Activated naive CD4-positive, alpha-beta T cell (primary cell): ENCODE data around the gene OR2V2.

Experiments
- DNase-seq, 4 experiments: peaks; one replicate each; lab custom pipeline; 2025; lab: John Stamatoyannopoulos, UW

Gene OR2V2

DNA sequence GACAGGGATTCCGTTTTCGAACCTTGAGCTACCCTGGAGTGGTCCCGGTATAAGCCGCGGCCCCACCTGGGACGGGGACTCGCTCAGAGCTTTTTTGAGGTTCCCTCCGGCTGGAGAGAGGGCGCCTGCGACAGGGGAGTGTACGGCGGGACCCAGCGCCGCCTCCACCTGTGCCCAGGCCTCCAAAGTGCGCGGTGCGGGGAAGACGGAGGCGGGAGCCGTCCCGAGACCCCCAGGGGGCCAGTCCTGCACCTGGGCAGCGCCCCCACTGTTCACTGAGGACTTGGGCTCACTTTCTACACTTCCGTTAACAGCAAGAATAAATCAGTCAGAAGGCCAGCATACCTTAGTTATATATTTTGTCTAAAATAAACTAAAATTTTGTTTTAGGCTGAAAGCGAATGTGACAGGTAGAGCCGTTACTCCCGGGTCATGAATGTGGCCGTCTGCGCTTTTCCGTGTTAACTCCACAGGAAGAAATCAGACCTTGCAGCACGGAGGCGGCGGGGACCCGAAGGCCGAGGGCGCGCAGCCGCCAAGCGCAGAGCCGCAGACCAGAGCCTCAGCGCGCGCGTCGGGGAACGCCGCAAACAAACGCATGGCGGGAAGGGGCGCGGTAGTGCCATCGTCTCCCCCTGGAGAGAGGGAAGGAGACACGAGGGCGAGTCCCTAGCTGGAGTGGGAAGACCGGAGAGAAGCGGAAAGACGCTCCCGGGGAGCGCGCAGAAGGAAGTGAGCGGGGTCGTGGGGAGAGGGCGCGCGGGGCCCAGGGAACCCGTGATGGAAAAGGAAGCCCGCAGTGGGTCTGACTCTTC is 43.5 kb downstream of the OR2V2 start:
- no peak for DNase-seq

DNA sequence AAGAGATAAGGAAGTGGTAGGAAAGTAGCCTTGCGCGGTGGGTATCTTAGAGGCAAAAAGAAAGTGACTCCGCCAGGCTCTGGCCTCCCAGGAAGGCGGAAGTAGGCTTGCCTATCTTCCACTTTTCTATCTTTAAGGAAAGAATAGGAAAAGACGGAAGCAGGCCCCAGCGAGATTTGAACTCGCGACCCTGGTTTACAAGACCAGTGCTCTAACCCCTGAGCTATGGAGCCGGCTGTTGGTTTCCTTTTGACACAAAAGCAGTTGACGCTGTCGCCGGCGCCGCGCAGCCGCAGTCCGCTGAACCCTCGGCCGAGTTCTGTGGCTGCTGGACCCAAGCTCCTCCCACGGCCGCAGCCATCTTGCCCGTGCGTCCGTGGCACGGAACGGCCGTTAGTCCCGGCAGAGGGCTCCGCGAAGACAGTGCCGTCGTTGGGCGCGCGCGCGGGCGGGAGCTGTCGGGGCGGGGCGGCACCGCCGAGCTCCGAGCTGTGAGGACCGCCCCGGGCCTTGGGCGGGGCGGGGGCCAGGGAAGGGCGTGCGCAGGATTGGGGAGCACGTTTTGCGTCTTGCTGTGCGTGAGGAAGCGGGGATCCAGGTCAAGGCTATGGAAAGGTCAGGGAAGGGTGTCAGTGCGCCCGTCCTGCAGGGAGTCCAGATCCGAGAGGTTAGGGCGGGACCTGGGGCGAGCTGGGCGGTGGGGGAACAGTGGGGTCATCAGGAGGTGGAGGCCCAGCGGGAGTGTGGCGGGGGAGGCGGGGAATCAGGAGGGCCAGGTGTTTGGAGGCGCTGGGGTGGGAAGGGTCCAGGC is 44.3 kb downstream of the OR2V2 start:
- no peak for DNase-seq

DNA sequence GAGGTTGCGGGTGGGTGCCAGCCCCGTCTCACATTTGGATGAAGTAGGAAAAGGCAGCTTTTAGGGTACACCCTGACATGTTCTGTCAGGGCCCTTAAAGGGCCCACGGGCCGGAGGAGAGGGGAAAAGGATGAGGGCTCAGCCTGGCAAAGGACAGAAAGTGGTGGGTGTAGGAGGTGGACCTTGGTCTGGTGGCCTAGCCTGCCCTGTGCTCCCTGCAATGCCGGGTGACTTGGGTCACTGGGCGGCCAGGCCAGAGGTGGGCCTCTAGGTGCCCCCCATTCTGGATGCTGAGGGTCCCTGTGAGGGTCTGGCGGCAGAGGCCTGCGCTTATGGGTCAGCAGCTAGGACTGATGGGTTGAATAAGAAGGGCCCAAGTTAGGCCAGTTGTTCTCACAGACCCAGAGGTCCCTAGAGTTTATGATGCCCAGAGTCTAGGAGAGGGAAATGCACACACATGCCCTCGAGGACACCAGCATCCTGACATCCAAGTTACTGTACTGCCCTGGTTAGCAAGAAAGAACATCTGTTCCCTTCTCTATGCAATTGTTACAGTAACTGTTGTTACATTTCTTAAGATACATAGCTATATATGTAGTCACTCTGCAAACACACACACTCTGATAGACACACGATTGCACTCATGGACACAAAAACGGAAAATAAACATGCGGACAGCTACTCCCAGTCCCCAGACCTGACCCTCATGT is 45.1 kb downstream of the OR2V2 start:
- DNase-seq: no peak

DNA sequence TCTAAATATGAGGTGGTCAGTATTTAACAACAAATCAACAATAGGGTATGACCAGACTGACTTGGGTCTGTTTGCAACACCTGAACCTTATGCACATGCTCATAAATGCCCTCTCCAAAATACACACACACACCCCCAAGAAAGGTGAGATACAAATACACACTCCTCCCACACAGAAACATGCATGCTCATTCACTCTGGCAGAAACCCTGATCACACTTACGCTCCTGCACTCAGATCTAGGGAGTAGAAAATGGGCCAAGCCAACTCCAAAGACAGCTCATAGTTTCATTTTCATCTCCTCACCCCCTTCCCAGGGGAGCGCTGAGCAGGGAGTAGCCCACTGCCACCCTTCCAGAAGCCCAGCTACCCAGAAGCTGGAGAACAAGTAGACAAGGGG is 46.3 kb downstream of the OR2V2 start:
- no peak for DNase-seq

DNA sequence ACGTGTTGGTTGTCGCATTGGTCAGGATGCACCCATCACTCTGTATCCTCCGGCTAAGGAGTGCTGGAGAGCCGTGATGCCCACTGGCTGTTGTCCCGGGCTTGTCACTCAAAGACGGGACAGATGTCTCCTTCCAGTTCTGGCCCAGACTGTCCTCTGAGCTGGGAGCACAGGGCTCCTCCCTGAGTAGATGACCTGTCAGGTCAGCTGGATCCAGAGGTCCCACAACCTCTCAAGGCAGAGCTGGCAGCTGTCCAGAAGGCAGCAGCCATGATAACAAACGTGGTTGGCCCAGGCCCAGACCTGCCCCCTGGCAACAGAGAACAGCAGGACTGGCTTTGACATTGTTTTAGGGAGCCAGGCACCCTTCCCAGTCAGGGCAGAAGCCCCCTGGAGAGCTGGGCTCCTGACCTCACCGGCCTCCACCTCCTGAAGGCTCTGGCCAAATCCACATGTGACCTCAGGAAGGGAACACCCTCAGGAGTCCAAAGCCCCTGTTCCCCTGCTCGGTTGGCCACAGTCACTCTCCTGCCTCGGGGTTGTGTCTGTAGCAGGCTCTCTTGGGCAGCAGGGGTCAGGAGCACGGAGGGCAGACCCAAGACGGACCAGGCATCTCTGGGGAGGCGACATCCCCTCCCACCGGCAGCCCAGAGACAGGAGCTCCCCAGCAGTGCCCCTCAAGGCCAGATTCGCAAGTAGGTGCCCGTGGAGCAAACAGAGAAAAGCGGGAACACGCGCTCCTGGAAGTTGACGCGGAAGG is 47.3 kb downstream of the OR2V2 start:
- no peak for DNase-seq

DNA sequence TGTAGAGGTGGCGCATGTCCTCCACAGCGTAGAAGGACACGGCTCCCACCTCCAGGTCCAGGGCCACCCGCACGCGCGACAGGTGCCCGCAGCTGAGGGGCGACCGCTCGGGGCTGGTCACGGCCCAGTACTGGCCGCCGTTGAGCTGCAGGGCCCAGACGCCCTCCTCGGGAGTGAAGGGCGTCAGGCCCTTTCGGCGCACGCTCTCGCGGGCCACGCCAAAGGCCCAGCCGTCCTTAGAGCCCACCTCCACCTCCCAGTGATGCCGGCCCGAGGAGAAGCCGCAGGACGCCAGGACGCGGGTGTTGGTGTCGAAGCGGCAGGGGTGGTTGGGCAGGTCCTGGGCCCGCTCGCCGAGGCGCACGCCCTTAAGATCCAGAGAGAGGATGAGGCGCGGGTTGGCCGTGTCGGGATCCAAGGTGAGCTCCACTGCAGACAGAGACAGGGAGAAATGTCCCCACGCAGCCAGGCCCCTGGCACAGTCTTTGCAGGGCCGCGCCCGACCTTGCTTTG is 47.9 kb downstream of the OR2V2 start:
- no peak for DNase-seq

DNA sequence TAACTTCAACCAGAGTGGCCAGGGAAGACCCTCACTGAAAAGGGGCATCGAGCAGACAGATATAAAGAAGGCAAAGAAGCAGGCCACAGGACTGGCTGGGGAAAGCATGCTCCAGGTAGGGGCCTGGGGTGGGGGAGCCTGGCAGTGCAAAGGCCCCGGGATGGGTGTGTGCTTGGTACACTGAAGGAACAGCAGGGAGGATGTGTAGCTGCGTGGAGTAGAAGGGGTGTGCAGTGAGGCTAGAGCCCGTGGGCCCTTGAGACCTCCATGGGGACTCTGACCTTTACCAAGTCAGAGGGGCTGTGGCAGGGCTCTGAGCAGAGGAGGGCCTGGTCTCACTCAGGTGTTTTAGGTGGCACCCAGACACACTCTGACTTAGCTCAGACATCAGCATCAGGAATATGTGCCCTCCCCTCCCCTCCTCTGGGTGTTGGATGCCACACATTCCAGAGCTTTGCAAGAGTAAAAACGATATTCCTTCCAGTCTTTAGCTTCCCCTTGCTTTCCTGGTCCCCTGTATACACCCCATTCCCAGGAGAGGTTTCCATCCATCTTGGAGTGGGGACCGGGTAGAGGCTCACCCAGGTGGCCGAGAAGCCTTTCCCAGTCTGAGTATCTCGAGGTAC is 50.1 kb downstream of the OR2V2 start:
- DNase-seq: no peak

DNA sequence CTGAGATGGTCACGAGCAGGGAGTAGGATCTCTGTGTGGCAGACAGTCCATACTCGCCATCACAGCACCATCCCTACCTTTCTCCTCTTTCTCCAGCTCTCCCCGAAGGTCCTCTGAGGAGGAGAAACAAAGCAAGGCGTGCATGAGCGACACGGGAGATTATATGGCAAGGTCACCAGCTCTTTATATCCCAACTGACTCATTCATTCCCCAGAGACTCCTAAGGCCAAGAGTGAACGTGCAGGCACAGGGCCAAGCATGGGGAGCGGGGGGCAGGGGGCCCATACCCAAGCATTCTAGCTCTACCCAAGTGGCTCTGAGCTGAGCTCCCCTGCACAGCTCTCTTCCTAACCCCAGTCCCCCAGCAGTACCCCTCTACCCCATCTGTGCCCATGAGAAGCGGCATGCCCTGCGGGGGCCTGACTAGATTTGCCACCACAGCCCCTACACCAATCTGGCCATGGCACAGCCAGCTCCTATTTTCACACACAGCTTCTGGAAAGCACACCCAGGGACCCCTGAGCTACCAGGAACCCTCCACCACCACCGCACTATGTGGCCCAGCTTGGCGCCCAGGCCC is 50.8 kb downstream of the OR2V2 start:
- no peak for DNase-seq

DNA sequence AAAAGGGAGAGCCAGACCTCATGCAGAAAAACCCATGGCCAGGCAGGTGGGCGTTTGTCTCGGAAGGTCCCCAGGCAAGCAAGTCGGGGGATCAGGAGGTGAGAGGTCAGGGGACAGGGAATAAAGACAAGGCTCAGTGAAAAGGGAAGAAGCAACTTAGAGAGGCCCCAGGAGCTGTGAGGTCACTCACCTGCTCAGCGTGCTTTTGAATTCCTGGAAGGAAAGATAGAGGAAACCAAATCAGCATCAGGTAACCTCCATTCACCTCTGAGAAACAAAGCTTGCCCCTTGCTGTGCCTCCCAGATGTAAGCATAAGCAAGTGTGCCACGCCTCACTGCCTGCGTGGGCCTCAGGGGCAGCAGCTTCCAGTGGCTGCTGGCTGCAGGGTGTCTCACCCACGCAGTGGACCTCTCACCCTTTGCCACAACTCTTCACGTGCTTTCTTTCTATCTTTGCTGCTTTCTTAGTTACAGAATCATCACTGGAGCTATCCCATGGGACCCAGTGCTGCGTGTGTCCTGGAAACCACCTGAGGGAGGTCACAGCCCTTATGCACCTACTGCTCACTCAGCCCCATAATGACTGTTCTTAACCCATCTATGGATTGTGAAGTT is 51.6 kb downstream of the OR2V2 start:
- no peak for DNase-seq

DNA sequence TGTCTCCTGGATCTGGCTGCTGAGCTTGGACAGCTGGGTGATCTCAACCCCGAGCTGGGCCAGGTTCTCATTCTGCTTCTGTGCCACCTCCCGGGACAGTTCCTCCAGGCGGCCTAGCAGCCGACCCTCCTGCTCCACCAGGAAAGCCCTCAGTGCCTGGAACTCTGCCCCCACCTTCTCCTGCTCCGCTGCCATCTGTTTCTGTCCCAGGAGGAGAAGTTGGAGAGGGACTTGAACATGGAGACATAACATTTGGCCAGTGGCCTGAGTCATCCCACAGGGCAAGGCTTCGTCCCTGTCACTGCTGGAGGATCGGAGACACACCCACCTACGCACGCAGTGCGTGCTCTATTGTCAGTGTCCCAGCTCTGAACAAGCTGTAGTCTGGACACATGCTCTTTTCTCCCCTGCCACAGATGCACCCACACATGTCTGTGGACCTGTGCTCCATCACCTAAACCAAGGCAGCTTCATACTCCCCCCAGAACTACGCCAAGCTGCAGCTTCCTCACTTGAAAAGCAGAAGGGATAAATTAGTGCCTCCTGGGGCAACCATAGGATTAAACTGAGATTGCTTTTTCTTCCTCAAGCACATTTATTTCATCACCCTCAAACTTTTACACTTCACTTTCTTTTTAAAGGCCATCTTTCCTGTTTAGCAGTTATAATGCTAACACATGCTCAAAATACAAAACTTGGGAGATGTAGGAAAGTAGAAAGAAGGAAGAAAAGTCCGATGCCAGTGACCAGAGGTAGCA is 52.7 kb downstream of the OR2V2 start:
- no peak for DNase-seq

DNA sequence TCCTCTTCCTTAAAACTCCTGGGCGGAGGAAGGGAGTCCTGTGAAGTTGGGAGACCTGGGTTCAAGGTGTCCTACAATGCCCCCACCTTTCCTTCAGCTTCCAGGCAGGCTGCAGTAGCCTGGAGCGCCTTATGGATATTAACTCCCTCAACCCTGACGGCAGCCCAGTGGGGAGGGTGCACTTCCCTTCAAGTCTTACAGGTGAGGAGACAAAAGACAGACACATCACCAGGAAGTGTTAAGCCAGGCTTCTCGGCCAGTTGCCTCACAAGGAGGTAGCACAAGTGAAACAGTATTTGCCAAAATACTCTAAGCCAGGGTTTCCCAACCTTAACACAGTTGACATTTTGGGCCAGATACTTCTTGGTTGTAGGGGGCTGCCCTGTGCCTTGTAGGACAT is 53.4 kb downstream of the OR2V2 start:
- DNase-seq: no peak

DNA sequence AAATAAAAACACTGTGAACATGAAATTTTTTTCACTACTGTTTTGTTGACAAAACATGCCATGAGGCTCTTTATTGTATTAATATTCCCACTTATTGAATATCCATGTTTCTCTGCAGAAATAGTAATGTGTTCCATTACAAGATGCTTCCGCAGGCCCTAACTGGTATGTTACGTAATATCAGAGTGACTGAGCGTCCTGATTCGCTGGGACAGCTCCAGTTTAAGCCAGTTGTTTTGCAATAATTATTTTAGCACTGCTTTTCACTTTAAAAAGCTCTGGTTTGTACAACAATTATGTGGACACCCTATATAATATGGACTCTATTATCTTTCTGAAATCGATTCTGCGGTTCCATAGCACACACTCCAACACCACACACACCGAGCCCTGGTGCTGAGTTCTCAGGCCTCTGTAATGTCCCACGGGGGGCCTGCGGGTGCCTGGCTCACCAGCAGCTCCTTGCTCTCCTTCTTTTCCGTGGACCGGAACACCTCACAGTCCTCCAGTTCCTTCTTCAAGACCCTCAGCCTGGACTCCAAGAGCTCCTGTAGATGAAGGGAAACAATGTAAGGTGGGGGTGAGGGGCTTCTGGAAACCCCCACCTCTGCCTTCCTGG is 55.8 kb downstream of the OR2V2 start:
- DNase-seq: no peak

DNA sequence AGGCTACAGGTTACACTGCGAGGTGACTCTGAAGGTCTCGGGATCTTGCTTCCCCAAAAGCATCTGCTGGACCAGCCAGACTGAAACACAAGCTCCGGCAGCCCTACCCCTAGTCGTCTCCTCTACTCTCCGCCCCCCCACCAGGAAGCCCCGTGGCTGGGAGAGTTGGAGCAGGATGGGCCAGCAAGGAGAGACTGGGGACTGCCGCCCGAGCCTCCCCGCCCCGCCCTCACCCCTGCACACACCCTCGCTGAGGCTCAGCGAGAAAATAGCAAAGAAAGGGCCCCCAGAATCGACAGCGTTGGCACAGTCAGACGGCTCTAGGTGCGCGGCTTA is 56.4 kb downstream of the OR2V2 start:
- no peak for DNase-seq

DNA sequence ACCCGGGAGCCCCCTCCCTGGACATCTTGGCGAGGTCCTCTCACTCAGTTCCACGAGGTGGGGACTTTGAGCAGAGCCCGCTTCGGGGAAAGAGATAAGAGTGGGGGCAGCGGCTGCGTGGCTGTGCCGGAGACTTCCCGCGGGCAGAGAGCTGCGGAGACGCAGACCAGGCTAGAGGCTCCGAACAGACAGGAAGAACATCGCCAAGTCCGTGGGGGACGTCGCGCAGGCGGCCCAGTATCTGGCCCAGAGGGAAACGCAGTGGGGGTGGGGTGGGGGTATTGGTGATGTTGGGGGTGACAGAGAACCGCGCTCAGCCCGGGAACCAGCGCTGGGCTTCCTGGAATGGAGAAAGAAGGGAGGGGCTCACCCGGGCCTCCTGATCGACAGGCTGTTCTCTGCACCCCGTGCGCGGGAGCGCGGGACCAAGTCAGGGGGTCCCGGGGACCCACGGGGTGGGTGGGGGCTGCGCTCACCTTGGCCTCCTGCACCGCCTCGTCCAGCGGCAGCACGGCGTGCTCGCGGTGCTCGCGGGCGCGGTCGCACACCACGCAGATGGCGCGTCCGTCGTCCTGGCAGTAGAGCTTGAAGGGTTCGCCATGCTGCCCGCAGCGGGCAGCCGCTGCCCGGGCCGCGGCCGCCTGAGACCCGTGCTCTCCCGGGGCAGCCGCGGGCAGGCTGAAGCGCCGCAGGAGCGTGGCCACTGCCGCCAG is 56.9 kb downstream of the OR2V2 start:
- no peak for DNase-seq

DNA sequence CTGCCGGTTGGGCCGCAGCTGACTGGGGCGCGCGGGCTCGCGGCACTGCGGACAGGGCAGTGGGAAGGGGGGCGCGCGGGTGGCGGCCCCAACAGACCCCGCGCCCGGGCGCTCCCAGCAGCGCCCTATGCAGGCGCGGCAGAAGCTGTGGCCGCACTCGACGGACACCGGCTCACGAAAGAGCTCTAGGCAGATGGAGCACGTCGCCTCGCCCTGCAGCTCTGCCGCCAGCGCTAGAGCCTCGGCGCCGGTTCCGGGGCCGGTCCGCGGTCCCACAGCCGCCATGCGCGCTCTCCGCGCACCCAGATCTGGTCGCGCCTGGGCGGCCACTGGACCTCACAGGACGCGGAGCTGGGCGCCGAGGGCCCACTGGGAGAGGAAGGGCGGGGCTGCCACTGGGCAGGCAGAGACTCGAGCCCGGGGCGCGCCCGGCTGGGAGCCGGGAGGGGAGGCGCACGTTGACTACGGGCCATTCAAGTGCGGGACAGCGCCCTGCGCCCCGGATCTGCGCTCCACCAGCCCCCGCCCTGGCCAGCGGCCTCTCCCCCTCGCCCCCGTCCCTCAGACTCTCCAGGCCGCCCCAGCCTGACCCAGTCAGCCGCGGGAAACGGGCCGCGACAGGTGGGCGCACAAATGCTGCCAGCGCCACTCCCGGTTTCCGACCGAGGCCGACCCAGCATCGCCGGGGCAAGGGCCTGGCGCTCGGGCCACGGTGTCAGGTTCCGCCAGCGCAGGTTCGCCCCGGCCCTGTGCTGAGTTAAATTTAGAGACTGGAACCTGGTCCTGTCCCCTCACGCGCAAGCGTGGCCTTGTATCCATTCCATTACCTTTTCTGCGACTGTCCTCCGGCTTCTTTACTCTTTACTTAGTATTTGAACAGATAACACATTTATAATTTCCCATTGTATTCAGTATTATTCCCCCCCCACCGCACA is 57.7 kb downstream of the OR2V2 start, which contains the start of gene TRIM7:
Gene TRIM7, minus strand, starts transcription at position 371 of the 935 bp plus-strand sequence. Its CDS starts 86 bp downstream, at position 285.
- no peak for DNase-seq

DNA sequence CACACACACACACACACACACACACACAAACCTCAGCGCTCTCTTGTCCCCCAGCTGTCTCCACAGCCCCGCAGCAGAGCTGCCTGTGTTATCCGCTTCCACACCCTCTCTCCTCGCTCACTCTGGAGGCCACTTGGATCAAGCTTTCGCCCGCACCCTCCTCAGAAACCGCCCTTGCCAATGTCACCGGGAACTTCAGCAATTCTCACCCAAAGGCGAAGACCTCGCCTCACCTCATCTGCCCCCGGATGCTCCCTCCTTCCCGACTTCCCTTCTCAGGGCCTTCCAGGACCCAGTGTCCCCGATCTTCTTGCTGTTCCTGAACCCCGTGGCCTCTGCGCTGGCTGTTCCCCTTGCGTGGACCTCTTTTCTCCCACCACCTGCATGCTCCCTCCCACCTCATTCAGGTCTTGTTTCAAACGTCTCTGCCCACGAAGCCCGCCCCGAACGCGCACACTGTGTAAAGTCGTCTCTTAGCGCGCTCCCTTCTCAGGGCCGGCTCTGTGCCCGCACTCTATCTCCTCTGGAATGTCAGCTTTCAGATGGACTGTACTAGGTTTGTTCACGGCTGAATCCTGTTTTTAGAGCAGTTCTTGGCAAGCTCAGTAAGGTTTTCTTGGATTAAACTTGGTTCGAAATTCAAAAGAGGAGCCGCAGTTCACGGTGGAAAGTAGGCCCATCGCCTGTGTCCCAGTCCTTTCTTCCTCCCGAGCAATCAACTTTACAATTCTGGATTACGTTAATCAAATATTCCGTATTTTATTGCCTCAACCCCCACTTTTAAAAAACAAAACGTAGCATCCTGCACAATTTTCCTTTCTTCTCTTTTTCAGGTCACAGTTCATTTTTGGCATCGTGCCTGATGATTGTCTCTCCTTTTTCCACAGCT is 58.6 kb downstream of the OR2V2 start:
- no peak for DNase-seq
